Vagina (tissue), 2 donors: ENCODE results near the gene ACBD3.

Source experiments
- POLR2A ChIP-seq, 2 donors: fragments of 450-650 bp; IDR thresholded peaks; one replicate each; pipeline ENCODE4 v1.6.1; 2017; ENCODE audit warnings: antibody characterized with exemption in 2 of 2, mild to moderate bottlenecking in 2 of 2, moderate library complexity in 2 of 2
- TF ChIP-seq, protein P1 (sequence below), 3 experiments: fragments of 450-650 bp in 2 of 3; fragments of 200-600 bp in 1 of 3; sonication (generic) in 1 of 3; IDR thresholded peaks; one replicate each; pipeline ENCODE4 v1.5.1; 2017 to 2019; ENCODE audit warnings: antibody characterized with exemption in 3 of 3, mild to moderate bottlenecking in 2 of 3, moderate library complexity in 2 of 3

DNA sequence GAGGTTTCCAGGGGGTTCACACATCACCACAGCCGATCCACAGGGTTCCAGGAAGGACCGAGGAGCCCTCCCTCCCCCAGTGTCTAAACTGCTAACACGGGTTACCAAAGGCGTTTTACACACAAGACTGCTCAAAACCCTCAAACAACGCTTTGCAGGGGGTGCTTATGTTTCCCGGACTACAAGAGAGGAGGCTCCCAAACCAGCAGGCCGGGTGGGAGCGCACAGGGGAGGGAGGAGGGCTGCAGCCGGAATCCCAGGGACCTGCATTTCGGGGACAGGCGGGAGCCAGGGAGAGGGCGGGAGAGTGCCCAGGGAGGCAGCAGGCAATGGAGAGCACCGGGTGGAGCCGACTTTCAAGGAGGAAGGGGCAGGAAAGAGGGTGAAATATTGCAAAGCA, 50.8 kb downstream of the ACBD3 start:
- TF ChIP-seq, protein P1, sequence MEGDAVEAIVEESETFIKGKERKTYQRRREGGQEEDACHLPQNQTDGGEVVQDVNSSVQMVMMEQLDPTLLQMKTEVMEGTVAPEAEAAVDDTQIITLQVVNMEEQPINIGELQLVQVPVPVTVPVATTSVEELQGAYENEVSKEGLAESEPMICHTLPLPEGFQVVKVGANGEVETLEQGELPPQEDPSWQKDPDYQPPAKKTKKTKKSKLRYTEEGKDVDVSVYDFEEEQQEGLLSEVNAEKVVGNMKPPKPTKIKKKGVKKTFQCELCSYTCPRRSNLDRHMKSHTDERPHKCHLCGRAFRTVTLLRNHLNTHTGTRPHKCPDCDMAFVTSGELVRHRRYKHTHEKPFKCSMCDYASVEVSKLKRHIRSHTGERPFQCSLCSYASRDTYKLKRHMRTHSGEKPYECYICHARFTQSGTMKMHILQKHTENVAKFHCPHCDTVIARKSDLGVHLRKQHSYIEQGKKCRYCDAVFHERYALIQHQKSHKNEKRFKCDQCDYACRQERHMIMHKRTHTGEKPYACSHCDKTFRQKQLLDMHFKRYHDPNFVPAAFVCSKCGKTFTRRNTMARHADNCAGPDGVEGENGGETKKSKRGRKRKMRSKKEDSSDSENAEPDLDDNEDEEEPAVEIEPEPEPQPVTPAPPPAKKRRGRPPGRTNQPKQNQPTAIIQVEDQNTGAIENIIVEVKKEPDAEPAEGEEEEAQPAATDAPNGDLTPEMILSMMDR (IDR thresholded peaks at IDR 0.05), result no peak
- TF ChIP-seq POLR2A (IDR thresholded peaks at IDR 0.05), result no peak
